Cerebellar cortex (tissue), 1 donor: ENCODE data around the gene LARGE1.

Source experiments
- DNase-seq: peaks from one replicate; pipeline ENCODE4 v3.0.0-alpha.2; 2015; ENCODE audit warnings: low spot score

LARGE1 gene

GRCh38 chr22:33315117-33315516 lies 605.2 kb downstream of the LARGE1 start:
- DNase-seq = no peak

- no peak for DNase-seq
These were observed 606.0 kb downstream of the LARGE1 start for GRCh38 chr22:33314316-33314715.

GRCh38 chr22:33303099-33303498 lies 617.2 kb downstream of the LARGE1 start:
- DNase-seq = no peak

- DNase-seq = no peak
These were observed 617.7 kb downstream of the LARGE1 start for GRCh38 chr22:33302549-33302948.

DNA sequence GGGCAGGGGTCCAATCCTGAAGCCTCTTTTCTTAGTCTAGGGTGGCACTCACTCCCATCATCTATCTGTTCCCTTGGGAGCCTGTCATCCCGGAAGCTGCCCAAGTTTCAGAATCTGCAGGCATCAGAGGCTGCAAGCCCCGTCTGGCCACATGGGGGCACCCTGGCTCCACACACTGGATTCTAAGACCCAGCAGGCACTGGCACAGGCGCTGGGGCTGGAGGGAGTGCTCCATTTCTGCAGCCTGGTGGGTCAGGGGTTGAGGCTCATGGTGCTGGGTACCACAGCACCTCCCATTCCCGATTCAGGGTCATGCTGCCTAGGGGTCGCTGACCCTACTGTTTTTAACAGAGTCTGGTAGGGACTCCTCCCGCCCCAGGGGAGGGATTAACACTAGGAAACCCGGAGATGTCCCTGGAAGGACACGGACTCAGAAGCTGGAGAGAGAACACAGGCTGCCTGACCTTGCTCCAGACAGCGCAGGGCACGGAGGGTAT lies 618.2 kb downstream of the LARGE1 start:
- peak; percentile 64 for DNase-seq

GRCh38 chr22:33300165-33300564 lies 620.1 kb downstream of the LARGE1 start:
- no peak for DNase-seq

GRCh38 chr22:33299245-33299956 lies 620.9 kb downstream of the LARGE1 start:
- no peak for DNase-seq

- no peak for DNase-seq
These were observed 623.3 kb downstream of the LARGE1 start for GRCh38 chr22:33296941-33297340.

GRCh38 chr22:33288078-33288477 lies 632.2 kb downstream of the LARGE1 start:
- DNase-seq = no peak

- peak; percentile 70 for DNase-seq
These were observed 645.2 kb downstream of the LARGE1 start for GRCh38 chr22:33275073-33275443.

GRCh38 chr22:33274214-33275072 lies 645.8 kb downstream of the LARGE1 start:
- DNase-seq = no peak

DNA sequence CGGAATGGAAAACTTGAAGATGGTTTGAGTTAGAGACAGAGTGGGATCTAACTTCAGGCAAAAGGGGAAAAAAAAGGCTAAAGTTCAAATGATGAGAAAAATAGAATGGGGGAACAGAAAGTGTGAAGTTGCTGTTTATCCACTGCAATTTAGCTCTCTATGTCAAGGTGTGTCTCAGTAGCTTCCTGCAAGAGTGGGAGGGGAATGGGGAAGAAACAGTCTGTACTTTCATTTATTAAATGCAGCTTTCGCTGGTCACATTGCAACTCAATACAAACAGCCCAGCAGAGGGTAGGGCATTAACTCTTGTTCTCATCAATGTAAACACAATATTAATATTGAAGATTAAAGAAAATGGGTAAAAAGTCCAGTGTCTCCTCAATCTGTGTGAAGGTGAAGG lies 647.4 kb downstream of the LARGE1 start:
- DNase-seq = no peak

DNA sequence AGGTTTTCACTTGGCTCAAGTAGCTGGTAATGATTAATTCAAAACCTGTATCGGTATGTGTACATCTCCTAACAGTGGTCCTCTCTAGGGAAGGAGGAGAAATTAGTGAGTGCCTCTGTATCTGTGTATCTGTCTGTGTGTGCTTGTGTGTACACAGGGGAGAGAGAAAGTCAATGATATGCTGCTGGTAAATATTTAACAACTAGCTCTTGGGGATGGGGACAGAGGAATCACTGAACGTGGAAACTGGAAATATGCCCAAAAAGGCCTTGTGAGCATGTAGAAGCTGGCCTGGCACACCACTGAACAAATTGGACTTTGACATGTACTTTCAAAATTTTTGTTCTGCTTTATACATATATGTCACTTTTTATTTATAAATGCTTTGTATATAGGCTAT lies 648.1 kb downstream of the LARGE1 start:
- DNase-seq = no peak

- peak; percentile 85 for DNase-seq
These were observed 648.7 kb downstream of the LARGE1 start for GRCh38 chr22:33271390-33272161.

- DNase-seq = no peak
These were observed 649.7 kb downstream of the LARGE1 start for GRCh38 chr22:33270596-33270995.

DNA sequence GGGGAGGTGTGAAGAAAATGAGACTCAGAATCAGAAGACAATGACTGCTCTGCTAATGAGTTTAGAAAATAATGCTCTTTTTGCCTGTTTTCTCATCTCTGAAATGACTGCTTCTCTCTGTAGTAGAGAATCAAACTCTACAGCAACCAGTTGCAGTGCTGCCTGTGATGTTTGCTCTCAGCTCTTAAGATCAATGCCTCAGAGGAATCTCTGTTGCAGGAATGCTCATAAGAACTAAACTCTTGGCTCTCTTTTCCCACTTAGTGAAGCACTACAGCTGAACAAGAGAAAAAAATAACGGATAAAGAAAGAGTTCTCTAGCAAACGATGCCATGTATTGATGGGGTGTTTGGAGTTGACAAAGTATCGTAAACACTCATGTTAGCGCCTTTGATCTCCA lies 658.6 kb downstream of the LARGE1 start:
- DNase-seq = no peak

DNA sequence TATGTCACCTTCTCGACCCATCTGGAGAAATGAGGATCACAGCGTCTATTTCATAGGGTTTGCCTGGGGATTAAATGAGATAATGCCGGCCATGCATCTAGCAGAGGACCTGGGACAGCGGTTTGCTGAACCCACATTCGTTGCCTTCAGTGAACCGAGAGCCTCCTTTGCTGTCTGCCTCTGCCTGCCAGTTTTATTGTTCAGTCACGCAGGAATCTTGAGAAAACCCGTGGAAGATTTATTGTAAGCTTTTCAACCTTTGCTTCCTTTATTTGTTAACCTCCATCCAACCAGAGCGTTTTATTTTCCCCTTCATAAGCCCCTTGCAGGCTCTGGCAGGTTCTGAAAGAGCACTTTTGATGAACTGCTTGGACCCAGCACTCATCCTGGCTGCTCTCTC lies 659.8 kb downstream of the LARGE1 start:
- no peak for DNase-seq

DNA sequence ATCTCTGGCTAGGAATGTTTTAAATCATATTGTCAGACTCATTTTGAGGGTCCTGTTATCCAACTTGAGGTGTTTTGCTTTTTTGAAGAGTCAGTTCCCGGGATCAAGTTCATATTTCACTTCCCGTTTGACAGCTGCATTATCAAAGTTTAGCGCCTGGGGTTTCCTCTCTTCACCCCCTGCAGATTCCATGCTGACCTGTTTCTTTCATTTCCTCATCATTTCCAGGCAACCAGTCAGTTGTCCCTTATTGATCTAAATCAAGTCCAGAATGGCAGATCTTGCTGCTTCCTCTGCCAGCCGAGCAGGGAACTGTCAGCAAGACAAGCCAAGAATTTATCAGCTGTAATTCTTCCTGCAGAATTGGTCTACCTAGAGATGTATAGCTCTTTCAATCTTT lies 664.5 kb downstream of the LARGE1 start:
- no peak for DNase-seq

GRCh38 chr22:33248948-33249347 lies 671.3 kb downstream of the LARGE1 start:
- no peak for DNase-seq

DNA sequence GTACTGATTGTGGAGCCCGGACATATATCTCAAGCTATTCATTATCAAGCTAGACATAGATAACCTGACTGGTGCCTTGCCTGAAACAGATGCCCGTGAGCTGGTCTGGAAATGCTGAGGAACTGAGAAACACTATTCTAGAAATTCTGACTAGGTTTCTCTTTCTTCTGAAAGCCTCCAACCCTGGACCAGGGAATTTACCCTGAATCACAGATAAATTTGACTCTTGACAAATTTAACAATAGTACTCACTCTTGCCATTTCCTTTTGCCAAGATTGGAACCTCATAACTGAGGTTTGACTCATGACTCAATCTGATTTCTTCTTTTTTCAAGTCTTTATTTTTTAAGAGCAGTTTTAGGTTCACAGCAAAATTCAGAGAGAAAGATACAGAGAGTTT lies 672.5 kb downstream of the LARGE1 start:
- DNase-seq = no peak

DNA sequence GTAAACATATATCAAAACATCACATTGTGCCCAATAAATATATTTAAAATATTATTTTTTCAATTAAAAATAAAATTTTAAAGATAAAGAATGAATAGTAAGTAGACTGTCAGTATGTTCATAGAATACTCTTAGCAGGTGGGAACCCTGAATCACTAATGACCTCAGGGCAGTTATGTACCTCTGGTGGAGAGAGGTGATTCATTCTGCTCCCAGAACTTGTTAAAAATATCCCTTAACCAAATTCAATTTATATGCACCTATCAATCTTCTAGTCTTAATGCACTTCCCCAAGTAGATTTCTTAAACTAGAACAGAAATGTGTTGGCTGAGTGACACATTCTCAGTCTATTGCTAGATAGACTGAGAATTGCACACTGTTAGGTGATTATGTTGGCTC lies 678.2 kb downstream of the LARGE1 start:
- DNase-seq = no peak

- DNase-seq = no peak
These were observed 679.3 kb downstream of the LARGE1 start for GRCh38 chr22:33240888-33241475.
